NCI-H345 treated with DMSO at 0.1 percent for 48 hours (cell line): Measurements from ENCODE around the gene SLC16A10.
"Not testable (repeated sequence)": the region's sequence is repeated elsewhere in the genome, so short reads cannot be mapped to it uniquely, and the experiment has no call there.

Source experiments
- DNase-seq: peaks from one replicate; lab custom pipeline; 2025; ENCODE audit not compliant: unreplicated experiment; lab: John Stamatoyannopoulos, UW

The SLC16A10 gene

DNA sequence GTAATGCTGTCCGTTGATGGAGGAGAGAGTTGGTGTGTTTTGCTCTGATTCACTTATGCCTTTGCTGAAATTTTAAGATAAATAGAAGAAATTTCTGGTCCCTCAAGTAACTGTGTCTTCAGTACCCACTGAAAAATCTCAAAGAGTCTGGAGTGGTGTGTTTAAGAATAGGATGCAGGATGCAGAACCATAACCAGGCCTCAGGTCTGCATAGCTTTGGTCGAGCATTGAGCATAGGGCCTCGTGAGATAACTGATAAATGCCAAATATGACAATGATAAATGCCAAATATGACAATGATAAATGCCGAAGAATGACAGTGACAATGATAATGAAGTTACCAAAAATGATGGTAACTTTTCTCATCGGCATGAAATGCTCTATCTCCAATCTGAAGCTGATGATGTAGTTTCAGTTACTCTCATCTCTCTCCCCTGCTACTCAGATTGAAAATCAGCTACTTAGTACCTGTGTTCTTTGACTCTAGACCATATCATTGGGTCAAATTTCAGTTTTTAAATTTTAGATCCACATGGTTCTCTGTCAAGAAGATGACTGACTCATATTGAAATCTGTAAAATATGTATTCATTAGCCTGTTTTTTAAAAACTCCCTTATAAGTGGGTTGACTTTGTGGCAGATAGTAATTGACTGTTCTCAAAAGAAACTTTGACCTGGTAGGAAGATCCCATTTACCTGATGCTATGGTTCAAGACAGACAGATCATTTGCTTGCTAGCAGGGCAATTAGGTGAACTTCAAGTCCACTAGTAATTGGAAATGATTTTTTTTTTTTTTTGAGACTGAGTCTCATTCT lies 96.6 kb downstream of the SLC16A10 start:
- DNase-seq: no peak

DNA sequence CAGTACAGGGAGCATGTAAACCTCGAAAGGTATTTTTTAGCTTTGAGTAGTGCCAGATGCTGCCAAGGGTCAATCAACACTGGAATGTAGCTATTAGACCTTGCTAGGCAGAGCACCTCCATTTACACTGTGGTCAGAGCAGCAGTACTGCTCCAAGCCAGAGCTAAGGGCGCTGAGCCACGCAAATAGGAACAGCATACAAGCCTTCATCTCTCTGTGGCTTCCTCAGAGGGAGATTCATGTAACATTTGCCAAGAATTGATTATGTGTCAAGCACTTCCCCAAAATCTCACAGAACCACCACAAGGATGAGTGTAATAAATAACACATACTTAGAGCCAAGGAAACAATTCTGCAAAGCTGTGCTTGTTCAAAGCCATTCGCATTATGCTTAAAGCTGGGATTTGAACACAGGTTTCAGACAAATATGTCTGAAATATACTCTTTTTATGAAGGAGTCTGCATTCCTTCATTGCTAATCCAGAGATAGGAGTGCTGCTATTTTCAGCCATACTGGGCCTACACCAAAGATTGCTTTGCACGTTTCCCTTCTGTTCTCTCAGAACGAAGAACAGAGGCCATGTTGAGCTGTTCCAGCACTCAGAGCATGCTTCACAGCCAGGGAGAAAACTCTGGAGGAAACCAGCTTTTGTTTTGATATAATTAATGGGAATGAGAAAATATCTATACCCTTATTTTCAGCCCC lies 97.7 kb downstream of the SLC16A10 start:
- no peak for DNase-seq

DNA sequence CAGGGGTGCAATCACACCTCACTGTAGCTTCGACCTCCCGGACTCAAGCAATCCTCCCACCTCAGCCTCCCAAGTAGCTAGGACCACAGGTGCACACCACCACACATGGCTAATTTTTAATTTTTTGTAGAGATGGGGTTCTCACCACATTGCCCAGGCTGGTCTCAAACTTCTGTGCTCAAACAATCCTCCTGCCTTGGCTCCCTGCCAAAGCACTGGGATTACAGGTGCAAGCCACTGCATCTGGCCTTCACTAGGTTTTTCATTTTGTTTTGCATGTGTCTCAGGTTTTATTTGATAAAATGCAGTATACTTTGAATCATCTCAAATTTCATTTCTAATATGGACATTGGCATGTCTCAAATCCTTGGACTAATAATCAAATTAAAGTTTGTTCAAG lies 98.7 kb downstream of the SLC16A10 start:
- DNase-seq: peak; percentile 9

- no peak for DNase-seq
Observed at GRCh38 chr6:111187874-111188273, 100.6 kb downstream of the SLC16A10 start.

DNA sequence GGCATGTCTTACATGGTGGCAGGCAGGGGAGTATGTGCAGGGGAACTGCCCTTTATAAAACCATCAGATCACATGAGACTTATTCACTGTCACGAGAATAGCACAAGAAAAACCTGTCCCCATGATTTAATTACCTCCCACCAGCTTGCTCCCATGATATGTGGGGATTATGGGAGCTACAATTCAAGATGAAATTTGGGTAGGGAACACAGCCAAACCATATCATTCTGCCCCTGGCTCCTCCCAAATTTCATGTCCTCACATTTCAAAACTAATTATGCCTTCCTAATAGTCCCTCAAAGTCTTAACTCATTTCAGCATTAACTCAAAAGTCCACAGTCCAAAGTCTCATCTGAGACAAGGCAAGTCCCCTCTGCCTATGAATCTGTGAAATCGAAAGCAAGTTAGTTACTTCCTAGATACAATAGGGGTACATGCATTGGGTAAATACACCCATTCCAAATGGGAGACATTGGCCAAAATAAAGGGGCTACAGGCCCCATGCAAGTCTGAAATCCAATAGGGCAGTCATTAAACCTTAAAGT lies 102.4 kb downstream of the SLC16A10 start:
- DNase-seq: not testable (repeated sequence)

GRCh38 chr6:111190637-111191036 lies 103.3 kb downstream of the SLC16A10 start:
- DNase-seq: no peak

DNA sequence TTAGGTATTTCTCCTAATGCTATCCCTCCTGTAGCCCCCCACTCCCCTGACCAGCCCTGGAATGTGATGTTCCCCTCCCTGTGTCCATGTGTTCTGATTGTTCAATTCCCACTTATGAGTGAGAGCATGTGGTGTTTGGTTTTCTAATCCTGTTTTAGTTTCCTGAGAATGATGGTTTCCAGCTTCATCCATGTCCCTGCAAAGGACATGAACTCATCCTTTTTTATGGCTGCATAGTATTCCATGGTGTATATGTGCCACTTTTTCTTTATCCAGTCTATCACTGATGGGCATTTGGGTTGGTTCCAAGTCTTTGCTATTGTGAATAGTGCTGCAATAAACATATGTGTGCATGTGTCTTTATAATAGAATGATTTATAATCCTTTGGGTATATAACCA lies 103.8 kb downstream of the SLC16A10 start:
- DNase-seq: not testable (repeated sequence)

DNA sequence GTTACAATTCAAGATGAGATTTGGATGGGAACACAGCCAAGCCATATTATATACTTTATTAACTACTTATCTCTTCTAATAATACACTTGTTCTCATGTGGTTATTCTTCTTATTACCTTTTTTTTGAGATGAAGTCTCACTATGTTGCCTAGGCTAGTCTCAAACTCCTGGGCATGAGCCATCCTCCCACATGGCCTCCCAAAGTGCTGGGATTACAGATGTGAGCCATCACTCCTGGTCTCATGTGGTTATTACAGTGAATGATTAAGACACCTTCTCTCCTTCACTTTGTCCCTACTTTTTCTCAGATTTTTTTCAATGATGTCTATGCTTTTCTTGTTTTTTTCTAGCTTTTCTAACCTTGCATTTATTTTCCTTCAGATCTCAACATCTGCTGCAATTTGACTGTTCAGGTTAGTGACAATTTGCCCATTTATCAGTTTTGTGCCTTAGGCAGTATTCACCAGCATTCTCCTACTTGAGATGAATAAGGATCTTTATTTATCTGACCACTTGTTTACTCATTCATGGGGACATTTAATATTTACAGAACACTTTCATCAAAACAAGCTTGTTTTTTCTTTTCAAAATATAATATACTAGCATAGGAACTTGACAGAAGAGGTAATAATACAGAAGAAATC lies 105.7 kb downstream of the SLC16A10 start:
- no peak for DNase-seq

- no peak for DNase-seq
Observed at GRCh38 chr6:111195656-111196055, 108.4 kb downstream of the SLC16A10 start.

GRCh38 chr6:111198841-111199240 lies 111.5 kb downstream of the SLC16A10 start:
- no peak for DNase-seq

GRCh38 chr6:111199935-111200334 lies 112.6 kb downstream of the SLC16A10 start:
- no peak for DNase-seq

DNA sequence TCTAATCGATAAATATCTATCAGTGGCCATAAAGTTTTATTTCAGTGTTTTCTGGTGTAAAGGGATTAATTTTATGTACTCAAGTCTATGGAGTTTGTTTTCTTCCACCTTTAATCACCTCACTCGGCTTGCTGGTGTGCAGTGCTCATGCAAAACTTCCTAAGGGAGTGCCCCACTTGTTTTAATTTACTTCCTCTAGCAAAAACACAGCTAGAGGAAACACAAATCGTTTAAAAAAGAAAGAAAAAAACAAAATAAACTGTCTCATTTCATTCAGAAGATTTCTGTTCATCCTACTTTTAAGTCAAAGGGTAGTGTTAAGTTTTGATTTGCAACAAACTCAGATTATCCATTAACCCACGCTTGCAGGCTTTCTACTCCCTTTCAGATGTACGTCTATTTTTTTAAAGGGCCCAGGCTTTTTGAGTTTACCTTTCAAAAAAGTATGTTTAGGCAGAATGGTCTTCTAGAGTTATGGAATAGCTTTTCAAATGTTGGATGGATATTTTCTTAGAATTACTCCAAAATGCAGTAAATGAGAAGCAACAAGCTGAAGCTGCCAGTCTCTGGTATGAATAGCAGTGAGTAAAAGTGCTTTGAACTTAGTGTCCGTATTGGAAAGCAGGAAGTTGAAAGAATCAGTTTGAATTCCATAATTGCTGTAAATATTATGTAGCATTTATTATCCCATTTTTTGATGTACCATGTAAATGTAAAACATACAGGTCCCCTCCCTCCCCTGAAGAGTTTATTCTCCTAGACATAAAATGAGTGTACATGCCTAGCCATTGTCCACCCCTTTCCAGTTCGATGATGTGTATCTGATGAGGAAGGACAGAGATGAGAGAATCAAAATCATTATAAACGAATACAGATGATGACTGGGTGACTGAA lies 113.3 kb downstream of the SLC16A10 start:
- DNase-seq: no peak

- DNase-seq: no peak
Observed at GRCh38 chr6:111201244-111201554, 113.9 kb downstream of the SLC16A10 start.

DNA sequence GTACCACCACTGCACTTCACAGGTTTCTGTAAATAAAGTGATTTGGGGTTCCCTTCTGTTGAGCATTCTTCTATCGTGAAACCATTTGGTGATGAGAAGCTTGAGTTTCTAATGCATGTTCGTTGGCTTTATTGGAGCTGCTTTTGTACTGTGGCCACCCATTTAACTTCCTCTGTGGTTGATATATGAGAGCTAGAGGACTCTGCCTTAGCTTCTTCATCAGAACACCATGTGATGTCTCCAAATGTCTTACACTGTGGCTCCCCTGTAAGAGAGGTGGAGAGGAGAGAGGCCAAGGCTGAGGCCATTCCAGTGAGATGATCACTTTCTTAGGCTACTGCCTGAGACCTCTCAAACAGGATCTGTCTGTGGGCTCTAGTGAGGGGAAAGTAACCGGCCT lies 114.5 kb downstream of the SLC16A10 start:
- no peak for DNase-seq

- not testable (repeated sequence) for DNase-seq
Observed at GRCh38 chr6:111203539-111203938, 116.2 kb downstream of the SLC16A10 start.

- no peak for DNase-seq
Observed at GRCh38 chr6:111204305-111204704, 117.0 kb downstream of the SLC16A10 start.

GRCh38 chr6:111204881-111205280 lies 117.6 kb downstream of the SLC16A10 start:
- DNase-seq: no peak

GRCh38 chr6:111205502-111205901 lies 118.2 kb downstream of the SLC16A10 start:
- DNase-seq: no peak

DNA sequence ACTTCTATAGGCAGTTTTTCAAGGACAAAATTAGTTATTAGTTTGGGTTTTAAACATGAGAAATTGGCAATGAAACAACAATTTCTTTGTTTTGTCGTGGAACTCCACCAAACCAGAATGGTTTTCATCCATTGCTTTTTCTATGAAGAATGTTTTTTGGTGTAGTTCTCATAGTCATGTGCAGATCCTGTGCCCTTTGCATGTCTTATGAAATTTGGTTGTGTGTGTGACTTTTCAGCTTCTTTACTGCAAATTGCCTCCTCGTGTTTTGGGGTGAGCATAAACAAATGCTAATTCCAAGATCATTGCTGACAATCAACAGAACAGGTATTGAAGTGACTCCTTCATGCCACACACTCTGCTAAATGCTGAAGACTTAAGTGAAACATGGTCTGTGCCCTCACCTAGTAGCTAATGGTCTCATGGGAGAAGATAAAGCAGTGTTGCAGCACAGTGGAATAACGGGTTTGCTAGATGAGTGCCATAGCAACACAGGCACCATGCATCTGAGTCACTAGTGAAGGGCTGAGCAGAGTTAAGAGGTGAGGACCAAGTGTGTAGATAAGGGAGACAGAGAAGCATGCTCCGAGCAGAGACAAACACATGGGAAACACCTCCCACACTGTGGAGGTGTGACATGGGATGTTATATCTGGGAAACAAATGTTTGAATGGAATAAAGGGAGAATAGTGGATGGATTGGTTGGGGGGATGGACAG lies 120.0 kb downstream of the SLC16A10 start:
- no peak for DNase-seq

DNA sequence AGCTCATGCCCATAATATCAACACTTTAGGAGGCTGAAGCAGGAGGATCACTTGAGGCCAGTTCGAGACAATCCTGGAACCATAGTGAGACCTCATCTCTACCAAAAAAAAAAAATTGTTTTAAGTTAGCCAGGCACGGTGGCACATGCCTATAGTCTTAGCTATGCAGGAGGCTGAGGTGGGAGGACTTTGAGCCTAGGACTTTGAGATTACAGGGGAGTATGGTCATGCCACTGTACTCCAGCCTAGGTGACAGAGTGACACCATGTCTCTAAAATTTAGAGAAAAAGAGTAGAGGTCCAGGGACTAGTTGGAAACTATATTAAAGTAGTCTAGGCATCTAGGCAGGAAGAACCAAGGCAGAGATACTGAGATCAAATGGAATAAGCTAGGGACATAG lies 121.6 kb downstream of the SLC16A10 start:
- DNase-seq: no peak
